ENCODE results near the gene CDHR2.

DNA sequence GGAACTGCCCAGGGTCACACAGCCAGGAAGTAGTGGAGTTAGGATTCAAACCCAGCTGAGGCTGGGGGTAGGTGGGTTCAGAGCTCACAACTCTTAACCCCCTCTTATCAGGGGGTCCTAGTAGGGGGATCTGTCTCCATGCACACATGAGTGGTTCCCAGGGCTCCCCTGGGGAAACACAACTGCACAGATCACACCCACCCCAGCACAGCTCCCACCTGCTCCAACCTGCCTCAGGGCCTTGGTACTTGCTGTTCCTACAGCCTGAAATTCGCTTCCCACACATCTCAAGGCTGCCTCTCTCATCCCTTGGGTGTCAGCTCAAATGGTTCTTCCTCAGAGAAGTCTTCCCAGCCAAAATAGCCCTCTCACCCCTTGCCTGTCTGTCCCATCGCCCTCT, 76.4 kb downstream of the CDHR2 start:
- TF ChIP-seq SMAD3 (CRISPR knock-in tag; IDR thresholded peaks at IDR 0.05; ENCODE audit: borderline replicate concordance): no peak
- TF ChIP-seq CBFB (CRISPR knock-in tag; IDR thresholded peaks at IDR 0.05; ENCODE audit: low read depth): no peak
- TF ChIP-seq ZNF138 (CRISPR knock-in tag; conservative IDR thresholded peaks at IDR 0.05): no peak
- TF ChIP-seq, protein P1, sequence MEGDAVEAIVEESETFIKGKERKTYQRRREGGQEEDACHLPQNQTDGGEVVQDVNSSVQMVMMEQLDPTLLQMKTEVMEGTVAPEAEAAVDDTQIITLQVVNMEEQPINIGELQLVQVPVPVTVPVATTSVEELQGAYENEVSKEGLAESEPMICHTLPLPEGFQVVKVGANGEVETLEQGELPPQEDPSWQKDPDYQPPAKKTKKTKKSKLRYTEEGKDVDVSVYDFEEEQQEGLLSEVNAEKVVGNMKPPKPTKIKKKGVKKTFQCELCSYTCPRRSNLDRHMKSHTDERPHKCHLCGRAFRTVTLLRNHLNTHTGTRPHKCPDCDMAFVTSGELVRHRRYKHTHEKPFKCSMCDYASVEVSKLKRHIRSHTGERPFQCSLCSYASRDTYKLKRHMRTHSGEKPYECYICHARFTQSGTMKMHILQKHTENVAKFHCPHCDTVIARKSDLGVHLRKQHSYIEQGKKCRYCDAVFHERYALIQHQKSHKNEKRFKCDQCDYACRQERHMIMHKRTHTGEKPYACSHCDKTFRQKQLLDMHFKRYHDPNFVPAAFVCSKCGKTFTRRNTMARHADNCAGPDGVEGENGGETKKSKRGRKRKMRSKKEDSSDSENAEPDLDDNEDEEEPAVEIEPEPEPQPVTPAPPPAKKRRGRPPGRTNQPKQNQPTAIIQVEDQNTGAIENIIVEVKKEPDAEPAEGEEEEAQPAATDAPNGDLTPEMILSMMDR (IDR thresholded peaks at IDR 0.05): no peak
- no peak for TF ChIP-seq TEAD4 (CRISPR knock-in tag; IDR thresholded peaks at IDR 0.05)
- no peak for TF ChIP-seq MAX (CRISPR knock-in tag; IDR thresholded peaks at IDR 0.05)
- TF ChIP-seq, protein P2, sequence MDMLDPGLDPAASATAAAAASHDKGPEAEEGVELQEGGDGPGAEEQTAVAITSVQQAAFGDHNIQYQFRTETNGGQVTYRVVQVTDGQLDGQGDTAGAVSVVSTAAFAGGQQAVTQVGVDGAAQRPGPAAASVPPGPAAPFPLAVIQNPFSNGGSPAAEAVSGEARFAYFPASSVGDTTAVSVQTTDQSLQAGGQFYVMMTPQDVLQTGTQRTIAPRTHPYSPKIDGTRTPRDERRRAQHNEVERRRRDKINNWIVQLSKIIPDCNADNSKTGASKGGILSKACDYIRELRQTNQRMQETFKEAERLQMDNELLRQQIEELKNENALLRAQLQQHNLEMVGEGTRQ (CRISPR knock-in tag; IDR thresholded peaks at IDR 0.05): no peak
- TF ChIP-seq ZNF416 (CRISPR knock-in tag; IDR thresholded peaks at IDR 0.05): no peak
- no peak for TF ChIP-seq ATF2 (CRISPR knock-in tag; IDR thresholded peaks at IDR 0.05; ENCODE audit: borderline replicate concordance, low read depth)
- TF ChIP-seq, protein P3, sequence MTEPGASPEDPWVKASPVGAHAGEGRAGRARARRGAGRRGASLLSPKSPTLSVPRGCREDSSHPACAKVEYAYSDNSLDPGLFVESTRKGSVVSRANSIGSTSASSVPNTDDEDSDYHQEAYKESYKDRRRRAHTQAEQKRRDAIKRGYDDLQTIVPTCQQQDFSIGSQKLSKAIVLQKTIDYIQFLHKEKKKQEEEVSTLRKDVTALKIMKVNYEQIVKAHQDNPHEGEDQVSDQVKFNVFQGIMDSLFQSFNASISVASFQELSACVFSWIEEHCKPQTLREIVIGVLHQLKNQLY (CRISPR knock-in tag; IDR thresholded peaks at IDR 0.05): no peak
- TF ChIP-seq RELA (CRISPR knock-in tag; IDR thresholded peaks at IDR 0.05; ENCODE audit: borderline replicate concordance): no peak
- TF ChIP-seq CREB1 (CRISPR knock-in tag; IDR thresholded peaks at IDR 0.05): no peak
- TF ChIP-seq SP1 (CRISPR knock-in tag; conservative IDR thresholded peaks at IDR 0.05): no peak
